ENCODE results near the gene DPYD.

- peak; percentile 39 for TF ChIP-seq CTCF (IDR thresholded peaks at IDR 0.05)
- TF ChIP-seq ZFX (IDR thresholded peaks at IDR 0.05; ENCODE audit: borderline replicate concordance): no peak
Observed at GRCh38 chr1:97138515-97139032, 782.3 kb downstream of the DPYD start.
